ENCODE results near the gene LYPD6B.

GRCh38 chr2:149009576-149010461 is 28.7 kb upstream of the LYPD6B start:
- TF ChIP-seq MAX (IDR thresholded peaks at IDR 0.05) (no peak), CTCF (IDR thresholded peaks at IDR 0.05; ENCODE audit: low read depth, low read length, missing input control) (no peak), TAF1 (conservative IDR thresholded peaks at IDR 0.05) (no peak), FOXA2 (IDR thresholded peaks at IDR 0.05) (no peak), RAD21 (IDR thresholded peaks at IDR 0.05) (no peak), YY1 (IDR thresholded peaks at IDR 0.05) (no peak), ATF3 (IDR thresholded peaks at IDR 0.05) (no peak)
